Measurements from ENCODE around the gene TH.

- TF ChIP-seq CTCF (IDR thresholded peaks at IDR 0.05; ENCODE audit: low read length) (no peak), EZH2 (optimal IDR thresholded peaks at IDR 0.05; ENCODE audit: low read depth, low read length) (no peak)
Observed at GRCh38 chr11:2171591-2172003, at the start of gene TH.

Data from MM.1S (cell line).